Hypothalamus (tissue), 51 donors: ENCODE data around the gene OR7C1.
A peak's percentile ranks its signal among the peaks of the same experiment; 100 is the strongest.
"Not testable (repeated sequence)": the region's sequence is repeated elsewhere in the genome, so short reads cannot be mapped to it uniquely, and the experiment has no call there.

Experiments
- DNase-seq, 51 donors: peaks; one replicate each; lab custom pipeline; 2025; lab: John Stamatoyannopoulos, UW

OR7C1 gene

DNA sequence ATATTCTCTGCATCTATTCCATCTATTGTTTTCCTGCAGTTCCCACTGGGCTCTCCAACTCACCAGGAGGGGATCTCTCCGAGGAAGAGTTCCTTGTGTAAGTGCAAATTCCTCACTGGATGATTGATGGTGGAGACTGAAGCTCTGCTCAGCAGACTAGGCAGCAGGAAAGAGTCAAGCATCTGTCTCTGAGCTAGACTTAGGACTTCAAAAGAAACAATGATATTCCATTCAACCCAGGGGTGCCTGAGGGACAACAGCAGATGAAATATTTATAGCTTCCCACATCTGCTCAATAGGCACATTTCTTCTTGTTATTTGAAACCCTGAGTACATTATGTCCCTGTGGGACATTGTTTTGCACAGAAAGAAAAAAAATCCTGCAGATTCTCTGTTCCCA, at the start of gene OR7C1, which contains the start of gene OR7A5:
TSS of gene OR7C1 (minus strand) at position 175 of the 400 bp plus-strand sequence. CDS start 35,049 bp downstream, outside the sequence.
TSS of gene OR7A5 (minus strand) at position 175 of the 400 bp plus-strand sequence. CDS start 6,944 bp downstream, outside the sequence.
- peak in 2 of 51 donors; percentile 0 to 1 for DNase-seq

DNA sequence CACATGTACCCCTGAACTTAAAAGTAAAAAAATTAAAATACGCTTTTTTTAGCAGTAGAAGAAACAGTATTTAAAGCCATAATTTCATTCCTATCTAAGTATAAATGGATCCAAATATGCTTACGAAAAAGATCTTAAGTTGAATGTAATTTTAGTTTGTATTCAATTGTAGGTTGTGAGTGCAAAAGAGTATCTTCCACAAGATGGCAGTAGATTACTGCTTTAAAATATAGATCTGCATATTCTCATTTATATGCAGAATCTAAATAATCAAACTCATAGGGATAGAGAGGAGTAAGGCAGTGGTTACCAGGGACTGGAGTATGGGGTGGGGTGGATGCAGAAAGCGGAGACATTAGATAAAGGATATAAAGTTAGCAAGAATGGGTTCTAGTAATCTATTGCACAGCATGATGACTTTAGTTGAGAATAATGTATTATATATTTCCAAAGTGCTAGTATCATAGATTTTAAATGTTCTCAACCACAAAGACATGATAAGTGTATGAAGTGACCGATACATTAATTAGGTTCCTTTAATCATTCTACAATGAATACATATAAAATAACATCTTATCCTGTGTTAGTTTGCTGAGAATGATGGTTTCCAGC, 36.7 kb upstream of the OR7C1 start:
- DNase-seq: no peak

DNA sequence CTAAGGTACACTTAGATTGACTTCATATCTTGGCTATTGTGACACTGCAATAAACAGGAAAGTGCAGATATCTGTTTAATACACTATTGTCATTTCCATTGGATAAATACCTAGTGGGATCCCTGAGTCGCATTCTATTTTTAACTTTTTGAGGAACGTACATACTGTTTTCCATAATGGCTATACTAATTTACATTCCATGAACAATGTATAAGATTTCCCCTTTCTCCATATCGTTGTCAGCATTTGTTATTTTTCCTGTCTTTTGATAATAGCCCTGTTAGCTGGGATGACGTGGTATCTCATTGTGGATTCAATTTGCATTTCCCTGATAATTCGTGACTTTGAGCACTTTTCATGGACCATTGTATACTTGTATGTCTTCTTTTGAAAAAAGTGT, 33.5 kb upstream of the OR7C1 start:
- DNase-seq: no peak

- no peak for DNase-seq
Observed at GRCh38 chr19:14848822-14849221, 13.8 kb upstream of the OR7C1 start, which contains the start of gene OR7A10. OR7A10 (minus strand) TSS chr19:14848922; CDS start chr19:14841877, 7,045 bp downstream.

- DNase-seq: no peak
Observed at GRCh38 chr19:14843578-14843977, 8.6 kb upstream of the OR7C1 start.

DNA sequence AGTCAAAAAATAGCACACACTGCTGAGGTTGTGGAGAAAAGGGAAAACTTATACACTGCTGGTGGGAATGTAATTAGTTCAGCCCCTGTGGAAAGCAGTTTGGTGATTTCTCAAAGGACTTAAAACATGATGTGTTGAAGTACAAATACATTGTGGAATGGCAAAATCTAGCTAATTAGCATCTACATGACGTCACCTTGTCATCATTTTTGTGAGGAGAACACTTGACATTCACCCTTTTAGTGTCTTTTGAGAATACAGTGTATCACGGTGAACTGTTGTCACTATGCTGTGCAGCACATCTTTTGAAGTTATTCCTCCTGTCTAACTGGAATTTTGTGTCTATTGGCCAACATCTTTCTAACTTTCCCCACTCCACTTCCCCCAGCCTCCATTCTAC, 8.2 kb upstream of the OR7C1 start:
- no peak for DNase-seq

DNA sequence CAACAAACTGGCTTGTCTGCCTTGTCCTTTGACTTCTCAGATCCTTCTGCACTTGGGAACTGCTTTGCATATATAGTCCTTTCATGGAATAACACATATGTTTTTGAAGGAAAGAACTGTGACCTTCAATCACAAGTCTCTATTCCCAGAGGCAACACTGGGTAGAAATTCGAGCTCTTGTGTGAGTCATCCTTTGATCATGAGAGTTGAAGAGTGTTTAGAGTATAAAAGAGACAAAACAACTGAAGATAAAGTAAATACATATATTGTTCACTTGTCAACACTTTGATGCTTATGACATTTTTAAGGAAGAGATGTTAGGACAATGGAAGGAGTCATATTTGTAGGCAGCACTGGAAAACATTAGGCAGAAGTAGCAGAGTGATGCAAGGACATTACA, 5.2 kb upstream of the OR7C1 start:
- no peak for DNase-seq

DNA sequence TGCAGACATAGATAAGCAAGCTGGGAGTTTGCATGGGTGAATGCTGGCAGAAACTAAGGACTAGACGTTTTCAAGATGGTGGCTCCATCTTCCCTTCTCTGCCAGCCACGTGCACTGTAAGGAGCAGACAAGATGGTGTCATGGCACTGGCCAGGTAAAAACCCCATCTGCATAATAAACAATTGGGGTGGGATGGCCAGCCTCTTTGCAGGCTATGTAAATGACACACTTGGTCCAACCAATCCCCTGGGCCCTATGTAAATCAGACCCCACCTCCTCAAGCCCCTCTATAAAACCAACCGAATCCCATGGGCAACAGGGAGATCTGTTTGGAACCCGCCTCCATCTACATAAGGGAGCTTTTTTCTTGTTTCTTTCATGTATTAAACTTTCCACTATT, 2.4 kb upstream of the OR7C1 start:
- no peak for DNase-seq

DNA sequence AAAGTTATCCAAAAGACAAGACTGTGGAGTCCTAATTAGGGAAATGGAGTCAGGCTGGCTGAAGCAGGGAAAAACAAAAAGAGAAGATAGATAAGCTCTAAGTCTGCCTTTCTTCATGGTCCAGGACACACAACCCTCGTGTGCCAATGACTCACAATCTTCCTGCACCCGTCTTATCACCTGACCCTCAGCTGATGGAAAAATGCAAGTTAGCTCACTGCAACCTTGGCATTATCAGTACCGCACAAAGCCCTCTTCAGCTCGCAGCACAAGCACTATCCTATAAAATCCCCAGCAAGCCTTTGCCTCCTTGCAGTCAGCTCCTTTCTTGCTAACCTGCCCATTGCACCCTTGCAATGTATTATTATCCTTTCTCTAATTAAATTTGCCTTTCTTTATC, 4.3 kb downstream of the OR7C1 start:
- DNase-seq: no peak

GRCh38 chr19:14826006-14826405, 9.0 kb downstream of the OR7C1 start:
- no peak for DNase-seq

DNA sequence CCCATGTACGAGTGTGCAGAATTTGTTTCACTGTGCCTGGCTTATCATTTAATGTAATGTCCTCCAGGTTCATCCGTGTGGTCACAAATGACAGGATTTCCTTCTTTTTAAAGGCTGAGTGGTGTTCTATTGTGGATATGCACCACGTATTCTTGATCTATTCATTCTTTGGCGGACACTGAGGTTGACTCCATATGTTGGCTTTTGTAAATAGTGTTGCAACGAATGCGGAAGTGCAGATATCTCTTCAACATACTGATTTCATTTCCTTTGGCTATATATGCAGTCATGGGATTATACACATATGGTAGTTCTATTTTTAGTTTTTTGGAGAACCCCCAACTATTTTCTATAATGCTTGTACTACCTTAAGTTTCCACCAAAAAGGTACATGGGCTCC, 13.0 kb downstream of the OR7C1 start:
- no peak for DNase-seq

DNA sequence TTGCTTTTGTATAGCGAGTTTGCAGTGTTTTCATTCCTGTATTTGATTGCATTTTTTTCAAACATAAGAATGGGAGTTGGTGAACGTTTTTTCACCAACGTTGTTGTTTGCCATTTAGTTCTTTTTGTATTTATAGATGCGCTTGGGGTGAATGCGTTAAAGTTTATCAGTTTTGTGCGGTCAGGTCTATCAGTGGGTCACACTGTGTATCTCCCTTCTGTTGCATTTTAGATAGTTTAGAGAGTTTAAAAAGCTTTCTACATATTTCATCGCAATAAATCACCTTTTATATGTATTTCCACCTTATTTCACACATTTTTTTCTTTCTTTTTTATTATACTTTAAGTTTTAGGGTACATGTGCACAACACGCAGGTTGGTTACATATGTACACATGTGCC, 16.4 kb downstream of the OR7C1 start:
- no peak for DNase-seq

DNA sequence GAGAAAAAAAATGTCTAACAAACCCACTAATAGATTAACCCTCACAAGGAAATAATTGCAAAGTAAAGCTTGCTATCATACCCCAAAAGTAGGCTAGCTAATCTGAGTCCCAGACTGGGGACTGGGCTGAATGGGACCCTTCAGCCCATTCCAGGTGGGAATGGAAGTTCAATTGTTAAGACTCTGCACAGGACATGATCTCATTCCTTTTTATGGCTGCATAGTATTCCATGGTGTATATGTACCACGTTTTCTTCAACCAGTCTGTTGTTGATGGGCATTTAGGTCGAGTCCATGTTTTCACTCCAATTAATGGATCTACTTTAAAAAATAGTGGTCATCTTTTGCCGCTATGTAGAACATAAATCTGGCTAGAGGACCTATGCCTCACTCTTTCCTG, 17.9 kb downstream of the OR7C1 start:
- DNase-seq: no peak

DNA sequence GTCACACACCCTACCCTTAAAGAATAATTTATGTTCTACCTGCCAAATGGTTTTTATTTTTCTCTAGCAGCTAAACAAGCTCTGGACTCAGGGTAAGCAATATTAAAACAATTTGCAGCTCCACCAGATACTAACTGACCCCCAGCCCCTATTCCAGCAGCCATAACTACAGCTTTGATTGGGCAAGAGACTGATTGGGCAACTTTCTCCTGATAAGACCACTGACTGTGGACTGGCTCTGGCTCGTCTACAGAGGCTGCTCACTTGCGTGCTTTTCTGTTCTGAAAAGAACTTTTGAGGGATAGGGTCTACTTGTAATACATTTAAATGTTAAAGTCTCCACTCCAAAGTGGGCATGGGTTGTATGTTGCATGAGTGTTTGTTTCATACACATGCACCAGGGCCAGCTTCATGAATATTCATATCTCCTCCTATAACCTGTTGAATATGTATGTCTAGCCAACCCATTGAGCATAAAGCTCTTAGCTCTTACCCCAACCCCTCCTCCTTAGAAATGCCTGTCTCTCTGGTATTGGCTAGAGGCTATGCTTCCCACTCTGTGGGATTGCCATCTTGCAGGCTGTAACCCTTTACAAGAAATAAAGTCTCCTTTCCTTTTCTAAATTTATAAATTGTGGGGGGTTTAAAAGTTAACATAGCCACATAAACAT, 19.9 kb downstream of the OR7C1 start:
- no peak for DNase-seq

- no peak for DNase-seq
Observed at GRCh38 chr19:14809272-14810057, 25.5 kb downstream of the OR7C1 start.

- DNase-seq: no peak
Observed at GRCh38 chr19:14804765-14805164, 30.2 kb downstream of the OR7C1 start.

GRCh38 chr19:14798760-14799159, 36.2 kb downstream of the OR7C1 start:
- no peak for DNase-seq

- DNase-seq: no peak
Observed at GRCh38 chr19:14796021-14796420, 39.0 kb downstream of the OR7C1 start.

- no peak for DNase-seq
Observed at GRCh38 chr19:14795078-14795721, 39.8 kb downstream of the OR7C1 start.

GRCh38 chr19:14792250-14792649, 42.7 kb downstream of the OR7C1 start:
- DNase-seq: not testable (repeated sequence)

- DNase-seq: peak in 3 of 51 donors; percentile 0 to 27 (median 3)
Observed at GRCh38 chr19:14786421-14786851, 48.5 kb downstream of the OR7C1 start.
